Activated CD8-positive, alpha-beta memory T cell treated with anti-CD3 and anti-CD28 coated beads for 48 hours (primary cell): ENCODE results near the gene ZDHHC17.
A peak's percentile ranks its signal among the peaks of the same experiment; 100 is the strongest.

Experiments
- DNase-seq, 3 experiments: peaks; one replicate each; pipeline ENCODE4 v3.0.0-alpha.2; 2020; ENCODE audit warnings: low read depth in 2 of 3, low spot score in 2 of 3

Gene ZDHHC17

GRCh38 chr12:76878099-76878898 lies 114.4 kb downstream of the ZDHHC17 start:
- DNase-seq = peak in 2 of 3 experiments; percentile 2 to 7

- DNase-seq = peak; percentile 31 to 47 (median 36)
These were observed 115.2 kb downstream of the ZDHHC17 start, which contains the start of gene CSRP2 for GRCh38 chr12:76878899-76879709. Gene CSRP2, minus strand, starts transcription at chr12:76879019. Its CDS starts 12,759 bp downstream, at chr12:76866260.

GRCh38 chr12:76879710-76880518 lies 116.0 kb downstream of the ZDHHC17 start:
- DNase-seq = no peak

- DNase-seq = no peak
These were observed 116.7 kb downstream of the ZDHHC17 start for GRCh38 chr12:76880519-76881023.

GRCh38 chr12:76881142-76881541 lies 117.2 kb downstream of the ZDHHC17 start:
- DNase-seq = no peak

GRCh38 chr12:76882367-76882766 lies 118.5 kb downstream of the ZDHHC17 start:
- no peak for DNase-seq

GRCh38 chr12:76883151-76883550 lies 119.2 kb downstream of the ZDHHC17 start:
- DNase-seq = no peak

- DNase-seq = no peak
These were observed 119.9 kb downstream of the ZDHHC17 start for GRCh38 chr12:76883811-76884210.

GRCh38 chr12:76888775-76889174 lies 124.9 kb downstream of the ZDHHC17 start:
- no peak for DNase-seq

- peak in 1 of 3 experiments; percentile 14 for DNase-seq
These were observed 126.5 kb downstream of the ZDHHC17 start for GRCh38 chr12:76890151-76891143.

- DNase-seq = no peak
These were observed 127.7 kb downstream of the ZDHHC17 start for GRCh38 chr12:76891609-76892008.

- DNase-seq = no peak
These were observed 131.9 kb downstream of the ZDHHC17 start for GRCh38 chr12:76895796-76896195.

- no peak for DNase-seq
These were observed 132.4 kb downstream of the ZDHHC17 start for GRCh38 chr12:76896274-76896673.

- no peak for DNase-seq
These were observed 134.5 kb downstream of the ZDHHC17 start for GRCh38 chr12:76898442-76898841.

GRCh38 chr12:76899522-76899921 lies 135.6 kb downstream of the ZDHHC17 start:
- no peak for DNase-seq

- no peak for DNase-seq
These were observed 137.9 kb downstream of the ZDHHC17 start for GRCh38 chr12:76901628-76902380.
